AG09309 (cell line): Measurements from ENCODE around the gene CAPZB.

Experiments
- DNase-seq: peaks from one replicate; pipeline ENCODE4 v3.0.0-alpha.2; 2010; ENCODE audit warnings: low read depth
- H3K4me3 ChIP-seq: 2 replicates; pipeline ENCODE4 v1.5.1; 2011; ENCODE audit warnings: mild to moderate bottlenecking, low read depth, low read length, moderate library complexity; ENCODE audit not compliant: control insufficient read depth
- TF ChIP-seq, protein P1 (sequence below): IDR thresholded peaks from 2 replicates; pipeline ENCODE4 v1.5.1; 2011; ENCODE audit warnings: mild to moderate bottlenecking, low read depth, low read length, inconsistent platforms; ENCODE audit not compliant: insufficient read depth, control insufficient read depth; ENCODE audit errors: missing control alignments

The CAPZB gene

DNA sequence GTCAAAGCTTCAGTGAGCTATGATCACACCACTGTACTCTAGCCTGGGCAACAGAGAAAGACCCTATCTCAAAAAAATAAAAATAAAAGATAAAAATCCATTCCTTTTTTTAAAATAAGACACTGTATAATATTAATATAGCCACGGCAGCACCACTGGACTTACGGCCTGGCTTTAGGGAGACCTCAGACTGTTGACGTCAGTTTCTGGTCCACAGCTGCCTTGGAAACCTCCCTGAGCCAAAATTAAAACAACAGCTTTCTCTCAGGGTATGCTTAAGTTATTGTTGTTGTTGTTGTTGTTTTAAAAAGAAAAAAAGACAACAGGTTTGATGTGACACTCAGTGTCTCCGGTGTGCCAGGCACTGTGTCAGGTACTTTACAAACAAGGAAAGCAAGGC is 42.0 kb downstream of the CAPZB start:
- TF ChIP-seq, protein P1, sequence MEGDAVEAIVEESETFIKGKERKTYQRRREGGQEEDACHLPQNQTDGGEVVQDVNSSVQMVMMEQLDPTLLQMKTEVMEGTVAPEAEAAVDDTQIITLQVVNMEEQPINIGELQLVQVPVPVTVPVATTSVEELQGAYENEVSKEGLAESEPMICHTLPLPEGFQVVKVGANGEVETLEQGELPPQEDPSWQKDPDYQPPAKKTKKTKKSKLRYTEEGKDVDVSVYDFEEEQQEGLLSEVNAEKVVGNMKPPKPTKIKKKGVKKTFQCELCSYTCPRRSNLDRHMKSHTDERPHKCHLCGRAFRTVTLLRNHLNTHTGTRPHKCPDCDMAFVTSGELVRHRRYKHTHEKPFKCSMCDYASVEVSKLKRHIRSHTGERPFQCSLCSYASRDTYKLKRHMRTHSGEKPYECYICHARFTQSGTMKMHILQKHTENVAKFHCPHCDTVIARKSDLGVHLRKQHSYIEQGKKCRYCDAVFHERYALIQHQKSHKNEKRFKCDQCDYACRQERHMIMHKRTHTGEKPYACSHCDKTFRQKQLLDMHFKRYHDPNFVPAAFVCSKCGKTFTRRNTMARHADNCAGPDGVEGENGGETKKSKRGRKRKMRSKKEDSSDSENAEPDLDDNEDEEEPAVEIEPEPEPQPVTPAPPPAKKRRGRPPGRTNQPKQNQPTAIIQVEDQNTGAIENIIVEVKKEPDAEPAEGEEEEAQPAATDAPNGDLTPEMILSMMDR: no peak
- no peak overlapping the region for H3K4me3 ChIP-seq
- no peak for DNase-seq

DNA sequence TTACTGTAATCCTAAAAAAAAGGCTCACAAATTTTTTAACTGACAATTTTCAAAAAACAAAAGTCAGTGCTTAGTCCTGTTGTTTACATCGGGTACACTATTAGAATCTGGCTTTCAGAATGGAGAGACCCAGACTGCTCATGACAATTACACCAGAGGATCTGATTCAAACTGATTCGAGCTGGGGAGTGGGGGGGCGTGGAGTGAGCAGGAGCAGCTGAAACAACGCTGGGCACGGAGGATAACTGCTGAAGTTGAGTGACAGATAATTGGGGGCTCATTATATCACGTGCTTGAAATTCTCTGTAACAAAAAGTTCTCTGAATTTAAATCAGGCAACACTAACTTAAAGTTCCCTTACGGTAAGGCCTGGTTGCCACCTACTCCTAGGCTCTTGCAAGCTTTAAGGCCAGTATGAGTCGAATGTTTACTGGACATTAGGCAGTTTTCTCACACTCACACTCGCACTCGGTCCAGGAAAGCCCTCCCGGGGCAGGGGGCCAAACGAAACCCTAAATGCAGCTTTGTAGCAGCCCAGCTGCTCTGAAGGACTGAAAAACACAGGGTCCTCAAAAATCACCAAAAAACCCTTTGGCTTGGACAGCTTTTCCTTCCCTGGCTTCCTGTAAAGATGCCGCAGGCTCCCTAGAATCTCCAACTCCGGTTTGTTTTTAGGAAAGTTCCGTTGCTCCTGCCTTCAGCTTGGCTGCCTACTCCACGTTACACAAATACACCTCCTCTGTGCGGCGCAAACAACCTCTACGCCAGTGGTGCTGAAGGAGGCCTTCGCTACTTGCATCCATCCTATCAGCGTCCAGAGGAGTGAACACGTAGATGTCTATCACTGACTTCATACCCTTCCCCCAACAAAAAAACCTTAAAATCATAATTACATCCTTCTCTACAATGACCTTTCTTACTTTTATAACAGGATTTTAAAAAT is 42.9 kb downstream of the CAPZB start:
- TF ChIP-seq, protein P1: no peak
- H3K4me3 ChIP-seq: no peak overlapping the region
- DNase-seq: no peak

DNA sequence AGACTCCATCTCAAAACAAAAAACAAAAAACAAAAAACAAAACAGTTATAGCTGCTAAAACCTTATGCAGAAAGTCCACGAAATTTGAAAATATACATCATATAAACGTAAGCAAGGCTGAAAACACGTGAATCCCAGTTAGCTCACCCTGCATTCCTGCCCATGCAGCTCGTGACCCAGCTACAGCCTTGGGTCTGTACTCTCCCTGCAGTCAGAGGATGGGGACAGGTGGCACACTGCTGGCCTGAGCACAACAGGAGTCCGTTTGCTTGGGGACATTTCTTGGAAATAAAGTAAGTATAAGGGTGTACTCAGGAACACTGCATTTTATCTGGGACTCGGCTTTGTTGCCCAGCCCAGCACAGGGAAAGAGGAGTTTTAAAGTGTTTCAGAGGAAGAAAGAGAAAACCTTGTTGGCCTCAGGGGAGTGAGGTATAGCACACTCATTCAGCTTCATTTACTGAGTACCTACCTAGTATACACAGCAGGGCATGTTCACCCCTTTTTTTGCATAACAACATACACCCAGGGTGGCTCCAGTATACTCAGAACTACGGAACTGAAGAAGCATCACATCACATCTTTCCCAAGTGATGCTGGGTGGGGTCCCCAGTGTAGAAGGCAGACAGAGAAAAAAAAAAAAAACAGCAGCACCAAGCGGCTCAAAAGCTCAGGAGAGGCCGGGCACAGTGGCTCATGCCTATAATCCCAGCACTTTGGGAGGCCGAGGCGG is 44.1 kb downstream of the CAPZB start:
- TF ChIP-seq, protein P1: no peak
- no peak overlapping the region for H3K4me3 ChIP-seq
- no peak for DNase-seq

DNA sequence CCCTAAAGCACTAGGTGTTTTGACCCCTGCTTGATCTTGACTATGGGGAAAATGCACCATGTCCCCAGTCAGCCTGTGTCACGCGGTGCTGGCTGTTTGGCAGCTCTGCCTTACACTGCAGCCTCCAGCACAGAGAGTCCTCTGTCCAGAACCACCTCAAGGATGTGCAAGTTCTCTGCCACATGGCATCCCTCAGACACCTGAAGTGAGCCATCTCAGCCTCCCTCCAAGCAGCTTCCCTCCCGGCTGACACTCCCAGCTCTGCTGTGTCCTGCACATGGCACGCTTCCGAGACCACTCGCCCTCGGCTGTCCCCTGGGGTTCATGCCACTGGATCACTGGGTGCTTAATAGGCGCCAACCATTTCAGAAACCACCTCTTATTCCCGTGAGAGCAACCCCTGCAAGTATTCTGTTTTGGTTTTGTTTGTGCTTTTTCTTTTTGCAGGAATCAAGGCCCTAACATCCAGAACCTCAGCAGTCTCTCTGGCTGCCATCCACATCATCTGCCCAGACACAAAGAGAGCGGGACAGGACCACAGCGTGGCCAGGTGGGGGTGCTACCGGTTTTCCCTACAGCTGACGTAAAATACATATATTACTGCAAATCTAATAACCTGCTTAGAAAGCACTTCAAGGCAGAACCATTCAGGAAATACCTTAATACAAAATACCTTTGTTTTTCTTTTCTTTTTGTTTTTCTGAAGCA is 45.7 kb downstream of the CAPZB start:
- TF ChIP-seq, protein P1: peak; percentile 10
- DNase-seq: no peak
- no peak overlapping the region for H3K4me3 ChIP-seq

DNA sequence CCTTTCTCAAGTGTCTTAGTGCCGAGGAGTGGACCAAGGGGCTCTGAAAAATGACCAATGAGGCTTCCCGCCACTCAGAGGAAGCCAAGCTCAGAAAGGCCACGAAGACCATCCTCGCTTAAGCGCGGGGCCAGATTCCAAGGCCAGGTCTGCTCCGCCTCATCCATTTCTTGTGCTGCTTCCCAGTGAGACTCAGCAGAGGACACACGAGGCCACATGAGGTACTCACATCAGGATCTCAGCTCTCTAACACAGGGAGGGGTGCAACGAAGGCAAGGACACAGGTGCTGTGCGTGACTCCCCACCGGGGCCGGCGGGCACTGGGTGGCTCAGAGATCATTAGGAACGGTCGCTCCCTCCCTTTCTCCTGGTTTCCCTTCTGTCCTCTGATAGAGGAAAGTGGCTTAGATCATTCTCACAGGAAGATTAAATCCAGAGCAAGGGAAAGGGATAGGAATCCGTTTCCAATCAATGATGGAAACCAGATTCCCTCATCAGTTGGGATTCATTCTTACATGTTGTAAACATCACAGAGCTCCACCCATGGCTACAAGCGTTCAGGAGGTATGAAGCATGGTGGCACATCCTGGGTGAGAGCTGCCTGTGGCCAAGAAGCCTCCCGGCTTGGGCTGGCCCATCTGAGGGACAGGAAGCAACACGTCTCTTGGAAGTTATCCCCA is 46.7 kb downstream of the CAPZB start:
- H3K4me3 ChIP-seq: no peak overlapping the region
- DNase-seq: no peak
- TF ChIP-seq, protein P1: no peak

DNA sequence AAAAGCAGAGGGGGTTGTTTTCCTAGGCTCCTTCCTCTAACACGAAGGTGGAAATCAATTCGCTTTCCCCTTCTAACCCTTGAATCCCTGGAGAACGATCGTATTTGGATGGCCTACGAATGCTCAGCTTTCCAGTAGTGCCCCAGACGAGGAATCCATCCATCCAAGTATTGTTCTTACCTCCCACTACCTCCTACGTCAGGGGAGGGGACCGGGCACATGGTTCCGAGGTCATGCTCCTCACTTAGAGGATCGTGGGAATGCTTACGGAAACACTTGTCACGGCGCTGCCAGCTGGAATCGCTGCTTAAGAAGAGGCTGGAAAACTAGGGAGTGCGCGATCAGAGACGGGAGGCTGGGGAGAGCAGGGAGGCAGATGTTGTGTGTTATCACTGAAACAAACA is 47.4 kb downstream of the CAPZB start:
- TF ChIP-seq, protein P1: no peak
- no peak for DNase-seq
- H3K4me3 ChIP-seq: no peak overlapping the region
